Activated CD4-positive, alpha-beta T cell treated with anti-CD3 and anti-CD28 coated beads for 4 hours (primary cell): ENCODE results near the gene ITPA.
"Not testable (repeated sequence)": the region's sequence is repeated elsewhere in the genome, so short reads cannot be mapped to it uniquely, and the experiment has no call there.

Experiments
- DNase-seq, 2 donors: peaks; one replicate each; pipeline ENCODE4 v3.0.0-alpha.2; 2020

ITPA gene

DNA sequence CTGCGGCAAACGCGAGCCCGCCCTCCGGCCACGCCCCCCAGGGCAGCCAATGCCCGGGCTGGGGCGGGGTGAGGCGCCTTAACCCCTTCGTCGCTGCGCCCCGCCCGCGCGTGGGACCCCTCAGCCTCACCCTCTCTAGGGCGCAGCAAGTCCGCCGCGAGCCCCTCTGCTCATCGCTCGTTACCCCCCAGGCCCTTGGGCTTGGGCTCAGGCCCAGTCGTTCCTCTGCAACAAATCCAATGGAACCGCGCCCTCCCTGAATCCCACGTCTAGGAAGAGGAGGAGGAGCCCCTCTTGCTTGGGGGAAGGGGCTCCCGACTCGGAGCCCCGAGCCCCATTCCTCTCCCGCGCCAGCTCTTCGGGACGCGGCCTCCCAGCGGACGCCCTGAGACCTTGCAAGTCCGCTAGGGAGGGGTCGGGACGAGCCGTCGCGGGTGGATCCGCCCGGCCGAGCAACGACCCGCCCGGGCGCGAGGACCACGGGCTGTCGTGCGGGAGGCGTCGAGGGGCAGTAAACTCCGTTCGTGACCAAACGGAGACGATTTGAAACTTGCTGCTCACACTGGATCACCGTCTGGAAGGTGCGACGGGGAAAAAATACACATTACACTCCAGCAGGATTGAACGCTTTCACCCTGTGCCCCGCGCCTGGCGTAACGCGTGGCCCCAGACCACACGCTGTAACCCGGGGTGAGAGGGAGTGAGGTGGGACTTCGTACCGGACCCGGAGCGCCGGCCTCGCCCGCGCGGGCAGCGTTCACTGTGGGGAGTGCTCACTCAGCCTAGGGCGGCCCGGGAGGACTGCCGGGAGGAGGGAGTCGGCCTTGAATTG is 35.5 kb upstream of the ITPA start:
- DNase-seq, result peak; percentile 92

GRCh38 chr20:3174442-3175261 is 34.6 kb upstream of the ITPA start:
- DNase-seq, result no peak

GRCh38 chr20:3175270-3175669 is 34.0 kb upstream of the ITPA start:
- DNase-seq, result no peak

DNA sequence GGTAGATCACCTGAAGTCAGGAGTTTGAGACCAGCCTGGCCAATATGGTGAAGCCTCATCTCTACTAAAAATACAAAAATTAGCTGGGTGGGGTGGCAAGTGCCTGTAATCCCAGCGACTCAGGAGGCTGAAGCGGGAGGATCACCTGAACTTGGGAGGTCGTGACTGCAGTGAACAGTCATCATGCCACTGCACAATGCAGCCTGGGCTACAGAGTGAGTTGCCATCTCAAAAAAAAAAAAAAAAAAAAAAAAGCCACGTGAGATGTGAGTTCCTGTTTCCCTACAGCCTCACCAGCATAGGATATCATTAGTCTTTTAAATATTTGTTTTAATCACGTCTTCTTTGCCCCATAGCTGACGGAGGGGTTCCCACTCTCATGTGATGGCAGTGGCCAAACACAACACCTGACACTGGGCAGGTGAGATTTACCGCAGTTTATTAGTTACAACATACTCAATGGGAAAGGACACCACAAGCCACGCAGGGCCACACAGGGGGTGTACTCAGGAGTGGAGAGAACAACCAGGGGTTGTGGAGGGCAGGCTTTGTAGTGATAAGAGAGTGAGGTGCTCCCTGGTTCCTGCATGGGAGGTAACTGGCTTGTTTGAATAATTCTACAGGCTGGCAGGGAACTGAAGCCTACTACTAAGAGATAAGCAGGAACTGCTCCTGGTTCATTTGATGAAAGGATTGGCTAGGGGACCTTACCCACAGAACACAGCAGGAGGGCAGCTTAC is 31.4 kb upstream of the ITPA start:
- no peak for DNase-seq

DNA sequence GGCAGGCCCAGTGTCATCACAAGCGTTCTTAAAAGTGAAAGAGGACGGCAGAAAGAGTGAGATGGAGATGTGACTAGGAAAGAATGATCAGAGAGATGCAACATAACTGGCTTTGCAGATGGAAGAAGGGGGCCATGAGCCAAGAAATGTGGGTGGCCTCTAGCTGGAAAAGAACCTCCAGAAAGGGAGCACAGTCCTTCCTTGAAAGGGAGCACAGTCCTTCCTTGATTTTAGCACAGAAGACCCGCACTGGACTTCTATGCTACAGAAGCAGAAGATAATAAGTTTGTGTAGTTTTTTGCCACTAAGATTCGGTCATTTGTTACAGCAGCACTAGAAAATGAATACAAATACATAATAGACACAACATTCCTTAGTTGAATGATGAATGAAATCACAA is 29.0 kb upstream of the ITPA start:
- DNase-seq, result no peak

- DNase-seq, result no peak
Measured at GRCh38 chr20:3181270-3181669, 28.0 kb upstream of the ITPA start.

GRCh38 chr20:3182429-3182828 is 26.9 kb upstream of the ITPA start:
- DNase-seq, result not testable (repeated sequence)

DNA sequence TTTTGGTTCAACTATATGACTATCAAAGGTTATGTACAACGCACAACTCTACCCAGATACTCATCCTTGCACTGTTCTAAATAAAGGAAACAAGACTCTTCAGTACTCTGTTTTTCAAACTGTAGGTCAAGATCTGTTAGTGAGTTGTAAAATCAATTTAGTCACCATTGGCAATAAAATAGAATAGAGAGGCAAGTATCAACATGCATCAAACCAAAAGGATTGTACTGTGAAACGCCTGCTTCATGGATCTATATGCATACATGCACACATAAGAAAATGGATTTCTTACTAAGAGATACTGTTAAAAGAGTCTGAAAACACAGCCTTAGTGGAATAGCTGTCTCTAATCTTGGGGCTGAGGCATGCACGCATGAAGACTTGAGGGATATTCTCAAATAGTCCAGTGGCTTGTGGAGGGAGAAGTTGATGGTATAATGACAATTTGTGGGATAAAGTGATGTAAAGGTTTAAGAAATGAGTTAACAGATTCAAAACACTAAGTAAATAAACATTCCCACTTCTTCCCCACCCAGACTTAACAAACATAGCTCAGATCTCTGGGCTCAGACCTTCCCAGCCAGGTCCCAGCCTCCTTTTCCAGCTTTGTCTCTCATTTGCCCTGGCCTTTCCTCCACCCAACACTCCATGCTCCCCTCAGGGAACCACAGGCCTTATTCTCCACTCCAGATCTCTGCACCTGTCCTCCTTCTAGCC is 25.2 kb upstream of the ITPA start:
- DNase-seq, result no peak

- not testable (repeated sequence) for DNase-seq
Measured at GRCh38 chr20:3187861-3188260, 21.4 kb upstream of the ITPA start.

- no peak for DNase-seq
Measured at GRCh38 chr20:3188823-3189413, 20.4 kb upstream of the ITPA start.

GRCh38 chr20:3189561-3190131 is 19.7 kb upstream of the ITPA start:
- DNase-seq, result no peak

- no peak for DNase-seq
Measured at GRCh38 chr20:3190681-3191111, 18.6 kb upstream of the ITPA start.

- DNase-seq, result no peak
Measured at GRCh38 chr20:3192226-3193015, 16.9 kb upstream of the ITPA start.

DNA sequence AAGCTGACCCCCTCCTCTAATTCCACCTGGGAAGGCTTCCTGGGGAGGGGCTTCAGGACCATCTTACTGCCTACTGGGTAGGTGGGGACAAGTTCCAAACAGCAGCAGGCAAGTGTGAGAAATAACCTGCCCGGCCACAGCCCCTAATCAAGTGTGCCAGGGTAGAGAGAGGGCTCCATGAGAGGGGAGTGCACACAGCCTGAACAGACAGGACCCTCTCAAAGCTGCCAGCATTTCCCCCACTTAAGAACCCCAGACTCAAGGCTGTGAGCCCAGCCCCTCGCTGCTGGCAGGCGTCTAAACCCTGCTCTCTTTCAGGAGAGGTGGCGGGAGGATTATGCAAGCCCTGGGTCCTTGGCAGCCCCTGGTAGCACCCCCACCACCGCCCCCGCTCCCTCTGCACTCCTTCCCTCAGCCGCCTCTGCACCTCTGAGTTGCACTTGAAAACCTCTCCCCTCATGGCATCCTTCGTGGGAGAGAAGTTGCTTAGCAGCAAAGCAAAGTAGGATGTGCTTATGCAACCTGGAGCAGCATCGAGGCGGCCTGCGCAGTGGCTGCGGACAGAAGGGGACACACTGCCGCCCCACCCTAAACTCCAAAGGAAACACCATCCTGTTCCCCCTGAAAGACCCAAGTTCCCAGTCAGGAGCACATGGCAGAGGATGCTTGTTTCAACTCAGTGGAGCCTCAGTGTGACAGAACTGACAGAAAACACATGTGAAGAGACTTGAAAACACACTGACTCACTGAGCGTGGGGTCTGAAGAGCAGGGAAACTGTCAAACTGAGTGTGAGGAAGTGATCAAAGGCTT is 15.3 kb upstream of the ITPA start:
- DNase-seq, result no peak

- no peak for DNase-seq
Measured at GRCh38 chr20:3194617-3195280, 14.5 kb upstream of the ITPA start.

DNA sequence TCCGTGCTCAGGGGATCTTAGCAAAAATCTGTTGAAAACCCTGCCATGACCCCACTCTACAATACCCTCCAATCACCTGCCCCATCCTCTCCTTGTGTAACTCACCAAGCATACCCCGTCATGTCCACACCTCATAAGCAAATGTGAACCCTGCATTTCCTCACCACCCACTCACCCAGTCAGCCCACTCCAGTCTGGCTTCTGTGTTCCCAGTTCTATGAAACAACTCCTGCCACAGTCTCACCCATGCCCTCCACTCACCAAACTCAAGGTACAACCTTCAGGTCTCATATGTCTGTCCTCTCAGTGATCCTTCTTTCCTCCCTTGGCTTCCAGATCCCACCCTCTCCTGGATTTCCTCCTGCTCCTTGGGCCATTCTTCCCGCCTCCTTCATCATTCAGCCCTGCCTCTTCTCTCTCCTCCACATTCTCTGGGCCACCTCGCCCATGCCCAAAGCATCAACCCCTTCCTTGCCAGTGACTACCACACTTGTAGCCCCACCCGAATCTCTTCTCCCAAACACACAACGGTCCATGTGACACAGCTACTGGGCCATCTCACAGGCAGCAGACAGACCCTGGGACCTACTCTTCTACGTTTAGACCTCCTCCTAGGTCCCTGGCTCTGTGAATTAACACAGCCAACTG is 13.6 kb upstream of the ITPA start:
- DNase-seq, result no peak

DNA sequence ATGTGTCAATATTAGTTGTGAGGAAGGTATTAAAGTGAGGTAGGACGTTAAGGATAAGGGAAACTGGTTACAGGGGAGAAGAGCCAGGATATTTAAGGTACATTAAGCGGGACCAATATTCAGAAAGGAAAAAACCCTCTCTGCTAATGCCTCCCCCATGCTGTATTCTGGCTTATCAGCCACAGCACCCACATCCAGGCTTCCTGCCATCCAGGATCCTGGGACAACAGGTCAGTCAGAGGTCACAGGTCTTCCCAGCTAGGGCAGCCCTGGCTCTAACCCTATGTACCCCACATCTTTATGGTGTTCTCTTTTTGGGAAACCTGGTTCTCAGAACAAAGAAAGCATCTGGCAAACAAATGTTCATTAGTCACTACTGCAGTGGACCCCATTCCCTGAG is 10.1 kb upstream of the ITPA start:
- DNase-seq, result no peak

GRCh38 chr20:3199976-3200755 is 9.1 kb upstream of the ITPA start:
- no peak for DNase-seq
